ENCODE data around the gene PRODH2. TPM values are rescaled to one million over a fixed set of nuclear protein-coding genes. Genes with fewer than 3 reads are reported as not detected.

Gene PRODH2
- total and polyA plus RNA-seq, 12 donors: 0.07 to 0.46 TPM; not detected in 10

DNA sequence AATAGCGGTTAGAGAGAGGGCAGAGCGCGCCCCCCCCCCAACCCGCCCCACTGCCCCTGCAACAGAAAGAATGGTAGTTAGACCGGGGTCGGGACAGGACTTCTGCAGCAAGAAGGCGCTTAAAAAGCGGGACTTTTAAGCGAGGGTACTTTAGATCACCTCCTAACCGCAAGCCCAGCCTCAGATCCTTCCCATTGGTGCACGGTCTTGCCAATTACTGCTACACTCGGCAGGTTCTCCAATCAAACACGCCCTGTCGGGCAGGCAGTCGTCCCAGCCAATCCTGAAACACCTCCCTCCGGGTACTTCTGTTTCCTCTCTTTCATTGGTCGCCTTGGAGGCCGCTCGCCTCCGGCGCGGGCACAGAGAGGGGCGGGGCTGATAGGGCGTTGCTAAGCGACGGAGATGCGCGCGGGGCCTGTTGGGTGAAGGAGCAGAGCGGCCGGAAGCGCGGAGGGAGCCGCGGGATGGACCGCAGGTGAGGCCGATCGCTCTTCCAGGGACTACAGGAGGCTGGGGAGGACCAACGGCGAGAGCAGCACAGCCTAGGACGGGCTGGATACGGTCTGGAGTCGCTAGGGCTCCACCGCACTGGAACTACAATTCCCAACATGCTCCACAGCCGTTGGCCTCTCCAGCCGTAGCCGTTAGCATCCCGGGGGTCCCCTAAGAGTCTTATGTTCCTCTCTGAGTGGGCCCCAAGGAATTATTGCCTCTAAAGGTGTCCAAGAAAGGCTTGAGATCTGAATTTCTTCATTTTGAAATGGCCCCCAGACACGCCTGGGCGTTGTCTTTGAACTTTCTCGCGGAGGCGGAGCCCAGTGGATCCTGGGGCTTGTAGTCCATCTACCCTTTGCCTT is 54.7 kb downstream of the PRODH2 start, which contains the start of gene PROSER3:
Gene PROSER3 (plus strand): TSS at position 428 of the 860 bp plus-strand sequence. CDS start 40 bp downstream, at position 468.
- no peaks in the 10 kb centered on the region for H3K27me3 ChIP-seq
- H3K4me1 ChIP-seq (replicated peaks in 1 of 2): peaks cover 33 to 35% of the 10 kb centered on the region in 2 donors
- peak within 1 kb of the TSS; percentile 91 to 97 (median 96) for H3K27ac ChIP-seq
- WGBS, 4 donors: 0 to 1% (median 0%) methylated on average over 26 to 53 of the region's 53 CpGs
- peaks cover 0 to 22% of the 10 kb centered on the region in 2 donors for H3K36me3 ChIP-seq (replicated peaks in 1 of 2)
- peak; percentile 98 to 100 (median 99) for DNase-seq
- TF ChIP-seq POLR2A (IDR thresholded peaks at IDR 0.05) (peak; percentile 50 to 74), CTCF (IDR thresholded peaks at IDR 0.05) (no peak)
- no peaks in the 10 kb centered on the region for H3K9me3 ChIP-seq (replicated peaks in 1 of 3)
- H3K4me3 ChIP-seq: peak within 1 kb of the TSS; percentile 62 to 89 (median 72)
- intact Hi-C loops (cut with DNase I): no loop called here

DNA sequence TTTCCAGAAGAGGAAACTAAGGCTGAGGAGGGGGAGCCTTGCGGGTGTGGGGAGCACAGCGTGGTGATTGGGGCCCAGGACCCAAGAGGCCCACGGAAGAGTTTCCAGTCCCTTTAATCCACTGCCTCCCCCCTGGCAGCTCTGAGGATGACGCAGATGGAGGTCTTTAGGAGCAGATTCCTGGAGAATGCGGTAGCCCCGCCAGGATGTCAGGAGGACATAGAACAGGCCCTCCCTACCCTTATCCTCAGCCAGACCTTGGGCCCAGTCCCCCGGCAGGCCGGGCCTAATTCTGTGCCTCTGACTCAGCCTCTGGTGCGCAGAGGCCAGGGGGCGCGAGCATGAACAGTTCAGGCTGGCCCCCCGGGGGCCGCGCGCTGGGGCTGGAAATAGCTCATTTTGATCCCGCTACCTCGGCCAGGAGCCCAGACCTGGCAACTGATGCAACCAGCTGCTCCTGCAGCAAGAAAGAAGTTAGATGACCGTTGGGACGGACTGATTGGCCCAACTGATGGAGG is 55.4 kb downstream of the PRODH2 start:
- no peaks in the 10 kb centered on the region for H3K9me3 ChIP-seq (replicated peaks in 1 of 3)
- H3K4me3 ChIP-seq: peak overlapping the region in 2 of 4 donors; percentile 11 to 79
- intact Hi-C loops (cut with DNase I): no loop called here
- TF ChIP-seq CTCF (IDR thresholded peaks at IDR 0.05) (no peak), POLR2A (IDR thresholded peaks at IDR 0.05) (peak in 1 of 2 donors; percentile 46)
- no peaks in the 10 kb centered on the region for H3K27me3 ChIP-seq
- 2 to 11% (median 7%) methylated on average over 5 to 19 of the region's 19 CpGs for WGBS, 4 donors
- peaks cover 33 to 35% of the 10 kb centered on the region in 2 donors for H3K4me1 ChIP-seq (replicated peaks in 1 of 2)
- H3K36me3 ChIP-seq (replicated peaks in 1 of 2): peaks cover 0 to 27% of the 10 kb centered on the region in 2 donors
- H3K27ac ChIP-seq: peak overlapping the region; percentile 91 to 97 (median 96)
- peak; percentile 73 to 92 (median 88) for DNase-seq

DNA sequence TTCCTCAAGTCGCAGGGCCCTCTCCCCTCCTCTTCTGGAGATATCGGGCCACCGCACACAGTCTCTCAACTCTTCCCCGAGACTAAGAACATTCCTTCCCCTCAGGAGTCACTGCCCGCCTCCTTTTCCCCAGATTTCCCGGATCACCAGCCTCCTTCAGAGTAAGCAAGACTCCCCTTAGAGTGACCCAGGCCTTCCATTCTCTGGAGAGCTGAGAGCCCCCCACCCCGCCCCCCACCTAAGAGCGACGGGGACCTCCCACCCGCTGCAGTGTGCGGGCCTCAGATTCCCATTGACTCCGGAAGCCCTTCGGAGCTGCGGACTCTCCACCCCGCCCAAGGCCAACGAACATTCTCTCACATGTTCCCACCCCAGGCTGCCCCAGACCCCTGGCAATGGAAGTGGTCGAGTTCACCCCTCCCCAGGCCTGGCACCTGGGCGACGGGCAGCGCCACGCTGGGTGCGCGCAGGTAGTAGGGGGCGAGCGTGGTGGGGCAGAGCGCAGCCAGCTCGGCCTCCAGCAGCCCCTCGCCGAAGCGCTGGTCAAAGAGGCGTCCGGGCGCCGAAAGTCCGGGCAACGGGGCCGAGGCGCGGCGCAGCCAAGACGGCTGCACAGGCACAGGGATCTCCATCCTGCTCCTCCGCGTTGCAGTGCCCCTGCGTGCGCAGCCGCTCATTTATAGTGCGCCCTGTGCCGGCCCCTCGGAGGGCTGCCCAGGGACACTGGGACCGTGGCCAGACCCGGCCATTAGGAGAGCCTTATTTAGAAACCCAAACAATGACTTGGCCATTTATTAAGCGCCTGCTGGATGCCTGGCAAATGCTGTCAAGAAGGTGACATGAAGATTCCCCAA is 56.0 kb downstream of the PRODH2 start, which contains the start of gene HSPB6:
Gene HSPB6 (minus strand): TSS at position 653 of the 854 bp plus-strand sequence. CDS start 21 bp downstream, at position 632.
- peak; percentile 72 to 84 (median 76) for DNase-seq
- H3K4me3 ChIP-seq: peak within 1 kb of the TSS in 2 of 4 donors; percentile 23 to 79
- intact Hi-C loops (cut with DNase I): no loop called here
- H3K27ac ChIP-seq: peak within 1 kb of the TSS; percentile 91 to 97 (median 96)
- peaks cover 0 to 24% of the 10 kb centered on the region in 2 donors for H3K36me3 ChIP-seq (replicated peaks in 1 of 2)
- TF ChIP-seq CTCF (IDR thresholded peaks at IDR 0.05) (no peak), POLR2A (IDR thresholded peaks at IDR 0.05) (peak; percentile 71 to 74)
- H3K4me1 ChIP-seq (replicated peaks in 1 of 2): peaks cover 33 to 35% of the 10 kb centered on the region in 2 donors
- 3 to 6% (median 3%) methylated on average over 7 to 52 of the region's 52 CpGs for WGBS, 4 donors
- no peaks in the 10 kb centered on the region for H3K9me3 ChIP-seq (replicated peaks in 1 of 3)
- H3K27me3 ChIP-seq: no peaks in the 10 kb centered on the region
